Stomach (tissue), 4 donors: ENCODE measurements around the gene BCAS3.

Source experiments
- EP300 ChIP-seq: sonication (generic); formaldehyde crosslinking; IDR thresholded peaks from one replicate; pipeline ENCODE4 v1.6.1; 2017; ENCODE audit warnings: antibody characterized with exemption
- POLR2A ChIP-seq, 4 donors: fragments of 450-650 bp; IDR thresholded peaks; one replicate each; pipeline ENCODE4 v1.6.1; 2016; ENCODE audit warnings: antibody characterized with exemption in 4 of 4, control low read depth in 2 of 4, mild to moderate bottlenecking in 1 of 4, moderate library complexity in 1 of 4
- POLR2AphosphoS5 ChIP-seq, 3 donors: sonication (generic); formaldehyde crosslinking; IDR thresholded peaks; one replicate each; pipeline ENCODE4 v1.6.1; 2016; ENCODE audit warnings: antibody characterized with exemption in 3 of 3
- TF ChIP-seq, protein P1 (sequence below), 7 experiments: fragments of 450-650 bp in 4 of 7; fragments of 200-600 bp in 3 of 7; sonication (generic) in 3 of 7; IDR thresholded peaks; one replicate each; pipeline ENCODE4 v1.5.1; 2016 to 2019; ENCODE audit warnings: antibody characterized with exemption in 7 of 7, control low read depth in 2 of 7, mild to moderate bottlenecking in 1 of 7

DNA sequence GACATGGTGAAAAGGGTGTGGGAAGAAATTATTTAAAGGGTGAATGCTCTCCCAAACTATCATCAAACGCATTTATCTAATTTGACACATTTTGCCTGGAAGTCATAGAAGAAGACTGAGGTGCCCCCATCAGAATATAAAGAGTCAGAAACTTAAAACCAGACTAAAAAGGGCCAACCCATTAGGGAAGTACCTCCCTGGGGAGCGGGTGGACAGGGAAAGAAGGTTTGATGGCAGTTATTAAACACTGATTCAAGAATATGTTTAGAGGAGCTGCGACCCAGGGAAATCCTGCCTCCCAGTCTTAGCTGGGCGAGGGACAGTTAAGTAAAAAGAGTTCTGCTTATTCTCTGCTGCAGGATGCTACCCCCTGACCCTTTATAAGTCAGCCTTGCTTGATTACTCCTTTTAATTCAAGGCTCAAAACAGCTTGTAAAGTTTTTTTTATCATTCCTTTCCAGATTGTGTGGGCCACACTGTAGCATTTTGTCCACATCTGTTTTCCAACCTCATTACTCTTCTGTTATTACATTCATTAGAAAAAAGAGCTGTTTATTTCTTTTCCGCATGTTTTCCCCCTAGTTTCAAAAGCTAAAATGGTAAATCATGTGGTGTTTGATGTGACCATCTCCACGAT, 583.5 kb downstream of the BCAS3 start:
- TF ChIP-seq, protein P1, sequence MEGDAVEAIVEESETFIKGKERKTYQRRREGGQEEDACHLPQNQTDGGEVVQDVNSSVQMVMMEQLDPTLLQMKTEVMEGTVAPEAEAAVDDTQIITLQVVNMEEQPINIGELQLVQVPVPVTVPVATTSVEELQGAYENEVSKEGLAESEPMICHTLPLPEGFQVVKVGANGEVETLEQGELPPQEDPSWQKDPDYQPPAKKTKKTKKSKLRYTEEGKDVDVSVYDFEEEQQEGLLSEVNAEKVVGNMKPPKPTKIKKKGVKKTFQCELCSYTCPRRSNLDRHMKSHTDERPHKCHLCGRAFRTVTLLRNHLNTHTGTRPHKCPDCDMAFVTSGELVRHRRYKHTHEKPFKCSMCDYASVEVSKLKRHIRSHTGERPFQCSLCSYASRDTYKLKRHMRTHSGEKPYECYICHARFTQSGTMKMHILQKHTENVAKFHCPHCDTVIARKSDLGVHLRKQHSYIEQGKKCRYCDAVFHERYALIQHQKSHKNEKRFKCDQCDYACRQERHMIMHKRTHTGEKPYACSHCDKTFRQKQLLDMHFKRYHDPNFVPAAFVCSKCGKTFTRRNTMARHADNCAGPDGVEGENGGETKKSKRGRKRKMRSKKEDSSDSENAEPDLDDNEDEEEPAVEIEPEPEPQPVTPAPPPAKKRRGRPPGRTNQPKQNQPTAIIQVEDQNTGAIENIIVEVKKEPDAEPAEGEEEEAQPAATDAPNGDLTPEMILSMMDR (IDR thresholded peaks at IDR 0.05): no peak
- TF ChIP-seq POLR2AphosphoS5 (IDR thresholded peaks at IDR 0.05): no peak
- TF ChIP-seq POLR2A (IDR thresholded peaks at IDR 0.05): no peak
- no peak for TF ChIP-seq EP300
